CD4-positive, alpha-beta T cell treated with Interleukin-12 subunit alpha and Interleukin-12 subunit beta, for 1 hour (primary cell): ENCODE results near the gene LRRC8A.
A peak's percentile ranks its signal among the peaks of the same experiment; 100 is the strongest.

Source experiments
- DNase-seq: peaks from one replicate; pipeline ENCODE4 v3.0.0-alpha.2; 2020

The LRRC8A gene

GRCh38 chr9:128902351-128903078 lies 20.6 kb downstream of the LRRC8A start:
- peak; percentile 87 for DNase-seq

- no peak for DNase-seq
These were observed 21.1 kb downstream of the LRRC8A start for GRCh38 chr9:128903079-128903461.

DNA sequence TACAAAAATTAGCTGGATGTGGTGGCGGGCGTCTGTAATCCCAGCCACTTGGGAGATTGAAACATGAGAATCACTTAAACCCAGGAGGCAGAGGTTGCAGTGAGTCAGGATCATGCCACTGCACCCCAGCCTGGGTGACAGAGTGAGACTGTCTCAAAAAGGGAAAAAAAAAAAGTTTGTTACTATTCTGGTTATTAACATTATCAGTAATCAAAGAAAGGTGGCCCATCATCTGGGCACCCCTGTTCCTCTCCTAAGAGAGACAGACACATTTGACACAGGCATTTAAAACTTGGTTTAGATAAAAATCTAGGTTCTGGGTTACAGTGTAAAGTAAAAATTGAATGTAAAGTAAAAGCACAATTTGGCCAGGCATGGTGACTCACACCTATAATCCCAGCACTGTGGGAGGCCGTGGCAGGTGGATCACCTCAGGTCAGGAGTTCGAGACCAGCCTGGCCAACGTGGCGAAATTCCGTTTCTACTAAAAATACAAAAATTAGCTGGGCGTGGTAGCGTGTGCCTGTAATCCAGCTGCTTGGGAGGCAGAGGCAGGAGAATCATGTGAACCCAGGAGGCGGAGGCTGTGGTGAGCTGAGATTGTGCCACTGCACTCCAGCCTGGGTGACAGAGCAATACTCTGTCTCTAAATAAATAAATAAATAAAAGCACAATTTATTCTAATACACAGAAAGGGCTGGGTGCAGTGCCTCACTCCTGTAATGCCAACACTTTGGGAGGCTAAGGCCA lies 22.1 kb downstream of the LRRC8A start:
- DNase-seq = no peak

- DNase-seq = no peak
These were observed 24.0 kb downstream of the LRRC8A start for GRCh38 chr9:128905964-128906363.

DNA sequence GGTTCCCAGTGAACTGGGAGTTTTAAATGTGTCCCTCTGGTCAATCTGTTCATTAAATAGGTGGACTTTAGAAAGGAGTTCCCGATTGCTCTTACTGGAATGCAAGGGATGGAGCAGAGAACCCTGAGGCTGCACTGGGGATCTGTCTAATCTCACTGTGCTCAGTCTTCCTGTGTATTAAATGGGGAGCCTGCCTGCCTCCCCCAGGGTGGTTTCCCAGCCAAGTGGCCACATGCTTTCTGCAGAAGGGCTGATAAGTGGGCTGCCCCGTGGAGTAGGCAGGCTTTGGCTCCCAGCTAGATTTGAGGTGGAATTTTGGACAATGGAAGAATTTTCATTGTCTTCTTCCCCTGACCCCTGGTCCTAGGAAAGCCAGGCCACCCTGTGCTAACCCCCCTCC lies 24.8 kb downstream of the LRRC8A start:
- DNase-seq = no peak

DNA sequence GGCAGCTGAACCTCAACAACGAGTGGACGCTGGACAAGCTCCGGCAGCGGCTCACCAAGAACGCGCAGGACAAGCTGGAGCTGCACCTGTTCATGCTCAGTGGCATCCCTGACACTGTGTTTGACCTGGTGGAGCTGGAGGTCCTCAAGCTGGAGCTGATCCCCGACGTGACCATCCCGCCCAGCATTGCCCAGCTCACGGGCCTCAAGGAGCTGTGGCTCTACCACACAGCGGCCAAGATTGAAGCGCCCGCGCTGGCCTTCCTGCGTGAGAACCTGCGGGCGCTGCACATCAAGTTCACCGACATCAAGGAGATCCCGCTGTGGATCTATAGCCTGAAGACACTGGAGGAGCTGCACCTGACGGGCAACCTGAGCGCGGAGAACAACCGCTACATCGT lies 26.4 kb downstream of the LRRC8A start:
- no peak for DNase-seq

DNA sequence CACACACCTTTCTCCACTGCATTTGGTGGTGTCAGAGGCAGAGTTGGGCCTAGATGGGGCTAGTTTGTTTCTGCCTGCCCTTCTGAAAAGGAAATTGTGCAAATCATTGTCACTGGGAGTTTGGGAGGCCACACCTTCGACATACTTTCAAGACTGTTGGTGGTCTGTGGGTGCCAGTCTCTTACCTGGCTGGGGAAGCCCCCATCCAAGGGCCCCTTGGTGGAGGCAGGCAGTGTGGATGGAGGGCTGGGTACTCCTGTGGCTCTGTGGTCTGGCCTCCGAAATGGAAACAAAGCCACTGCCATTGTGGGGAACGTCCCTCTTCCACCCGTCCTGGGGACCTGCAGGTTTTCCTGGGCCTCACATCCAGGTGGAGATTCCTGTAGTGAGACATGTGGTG lies 27.9 kb downstream of the LRRC8A start:
- no peak for DNase-seq

GRCh38 chr9:128910906-128911305 lies 29.0 kb downstream of the LRRC8A start:
- DNase-seq = no peak

DNA sequence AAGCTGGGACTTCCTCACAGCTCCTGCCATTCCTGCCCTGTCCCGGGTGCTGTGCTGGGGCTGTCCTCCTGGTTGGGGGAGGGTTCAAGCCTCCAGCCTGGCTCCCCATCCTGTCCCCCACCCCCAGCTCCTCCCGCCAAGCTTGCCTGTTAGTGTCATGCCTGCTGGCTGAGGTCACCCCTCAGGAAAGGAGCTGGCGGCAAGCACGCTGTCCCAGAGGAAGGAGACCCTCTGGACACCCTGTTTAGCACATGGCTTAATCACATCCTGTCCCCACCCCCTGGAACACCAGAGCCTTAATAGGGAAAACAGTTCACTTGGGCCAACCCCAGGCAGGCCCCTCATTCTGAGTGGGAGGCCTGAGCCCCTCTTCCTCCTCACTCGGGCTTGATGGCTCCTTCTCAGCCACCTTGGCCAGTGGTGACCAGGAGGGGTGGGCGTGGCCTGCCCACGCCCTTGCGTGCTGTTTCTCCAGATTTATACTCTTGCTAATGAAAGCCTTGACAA lies 29.6 kb downstream of the LRRC8A start:
- DNase-seq = no peak

DNA sequence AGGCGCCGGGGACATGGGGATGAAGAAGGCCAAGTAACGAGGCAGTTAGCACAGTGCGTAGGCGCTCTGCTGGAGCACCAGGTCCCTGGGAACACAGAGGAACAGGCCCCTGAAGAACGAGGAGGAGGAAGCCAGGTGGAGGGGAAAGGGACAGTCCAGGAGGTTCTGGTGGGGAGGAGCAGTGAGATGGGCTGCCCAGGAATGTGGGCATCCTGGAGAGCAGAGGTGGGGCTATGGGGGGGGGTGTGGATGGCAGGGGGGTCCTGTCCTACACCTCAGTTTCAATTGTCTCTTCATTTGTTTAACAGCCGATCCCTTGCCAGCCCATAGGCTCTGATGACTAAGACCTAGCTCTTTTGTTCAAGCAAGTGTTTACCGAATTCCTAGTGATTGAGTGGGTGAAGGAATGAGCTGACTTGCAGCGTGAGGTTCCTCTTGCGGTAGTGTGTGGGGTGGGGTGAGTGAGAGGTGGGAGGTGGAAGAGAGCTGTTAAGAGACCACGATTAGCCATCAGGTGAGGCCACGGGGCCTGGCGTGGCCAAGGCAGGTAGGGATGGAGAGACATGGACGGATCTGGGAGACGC lies 30.4 kb downstream of the LRRC8A start:
- no peak for DNase-seq

GRCh38 chr9:128913048-128913900 lies 31.3 kb downstream of the LRRC8A start:
- DNase-seq = no peak

DNA sequence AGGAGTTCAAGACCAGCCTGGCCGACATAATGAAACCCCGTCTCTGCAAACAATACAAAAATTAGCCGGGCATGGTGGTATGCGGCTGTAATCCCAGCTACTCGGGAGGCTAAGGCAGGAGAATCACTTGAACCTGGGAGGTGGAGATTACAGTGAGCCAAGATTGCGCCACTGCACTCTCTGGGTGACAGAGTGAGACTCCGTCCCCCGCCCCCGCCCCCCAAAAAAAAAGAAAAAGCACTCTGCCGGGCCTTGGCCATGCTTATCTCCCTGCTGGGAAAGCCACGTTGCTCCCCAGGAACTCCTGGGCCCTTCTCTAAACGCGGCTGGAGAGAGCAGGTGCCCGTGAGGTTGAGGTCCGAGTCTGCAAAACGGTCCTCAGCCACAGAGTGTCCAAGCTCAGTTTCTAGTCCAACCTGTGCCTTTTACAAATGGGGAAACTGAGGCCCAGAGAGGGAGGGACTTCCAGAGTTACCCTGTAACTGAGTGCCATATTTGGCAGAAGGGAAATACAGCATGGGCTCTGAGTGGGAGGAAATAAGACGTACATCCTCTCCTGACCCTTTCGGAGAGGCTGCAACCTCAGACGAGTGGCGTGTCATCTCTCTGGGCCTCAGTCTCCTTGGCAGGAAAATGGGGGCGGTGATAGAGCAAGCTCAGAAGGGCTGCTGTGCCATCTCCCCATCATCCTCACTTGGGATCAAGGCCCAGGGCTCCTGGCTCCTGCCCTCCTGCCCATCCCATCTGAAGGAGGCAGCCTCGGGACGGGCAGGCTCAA lies 32.3 kb downstream of the LRRC8A start:
- DNase-seq = no peak

- DNase-seq = no peak
These were observed 34.3 kb downstream of the LRRC8A start for GRCh38 chr9:128916204-128916603.

- DNase-seq = no peak
These were observed 34.8 kb downstream of the LRRC8A start for GRCh38 chr9:128916745-128917144.

- DNase-seq = no peak
These were observed 35.4 kb downstream of the LRRC8A start for GRCh38 chr9:128917151-128917849.

DNA sequence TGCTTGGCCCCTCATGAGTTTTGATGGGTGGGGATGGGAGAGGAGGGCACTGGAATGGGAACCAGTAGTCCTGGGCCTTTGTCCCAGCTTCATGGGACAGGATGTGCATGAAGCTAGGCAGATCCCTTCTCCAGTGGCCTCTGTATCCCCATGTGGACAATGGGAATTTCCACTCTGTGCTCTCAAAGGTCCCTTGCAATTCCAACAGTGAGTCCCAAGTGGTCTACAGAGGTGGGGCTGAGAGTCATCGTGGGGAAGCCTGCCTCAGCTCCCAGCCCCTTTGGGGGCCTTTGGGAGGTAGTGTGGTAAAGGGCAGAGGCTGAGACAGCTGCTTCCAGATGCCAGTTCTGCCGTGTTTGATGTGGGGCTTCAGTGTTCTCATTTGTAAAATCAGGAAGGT lies 37.0 kb downstream of the LRRC8A start:
- DNase-seq = no peak

DNA sequence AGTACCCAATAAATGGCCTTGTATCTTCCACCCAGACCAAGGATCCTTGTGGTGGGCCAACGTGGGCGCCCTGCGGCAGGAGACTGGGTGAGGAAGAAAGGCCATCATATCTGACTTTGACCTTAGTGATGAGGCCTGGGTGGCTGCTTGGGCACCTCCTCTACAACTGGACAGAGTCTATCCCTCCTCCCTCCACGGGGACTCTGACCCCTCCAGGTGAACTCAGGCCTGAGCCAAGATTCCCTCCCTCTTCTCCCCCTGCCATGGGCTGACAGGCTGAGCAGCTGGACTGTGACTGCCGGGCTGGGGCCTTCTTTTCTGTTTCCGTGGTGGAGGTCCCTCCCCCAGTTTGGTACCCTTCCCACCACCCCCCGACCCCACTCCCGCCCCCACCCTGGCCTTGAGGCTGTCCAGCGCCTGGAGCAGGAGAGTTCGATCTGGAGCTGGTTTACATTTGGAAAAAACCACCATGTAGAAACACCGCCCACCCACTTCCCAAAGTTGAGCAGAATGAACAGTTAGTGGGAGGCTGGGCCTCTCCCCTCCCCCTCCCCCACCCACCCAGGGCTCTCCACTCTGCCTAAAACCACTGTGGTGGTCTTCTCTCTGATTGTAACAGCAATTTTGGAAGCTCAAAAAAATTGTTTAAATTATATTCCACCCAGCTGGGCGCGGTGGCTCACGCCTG lies 37.6 kb downstream of the LRRC8A start:
- DNase-seq = no peak

- DNase-seq = no peak
These were observed 38.6 kb downstream of the LRRC8A start, which contains the start of gene PHYHD1 for GRCh38 chr9:128920381-128921058. Gene PHYHD1 (plus strand): TSS chr9:128920982. CDS start chr9:128922324, 1,342 bp downstream.

GRCh38 chr9:128921881-128922763 lies 40.2 kb downstream of the LRRC8A start:
- DNase-seq = peak; percentile 17
